ENCODE results near the gene EYS.
"Not testable (repeated sequence)": the region's sequence is repeated elsewhere in the genome, so short reads cannot be mapped to it uniquely, and the experiment has no call there.

Gene EYS

GRCh38 chr6:65610746-65611145 lies 96.3 kb downstream of the EYS start:
- no peak for DNase-seq (ENCODE audit: low read depth)
- TF ChIP-seq CTCF (conservative IDR thresholded peaks at IDR 0.05; ENCODE audit: control insufficient read depth, insufficient read depth, low read depth, low read length) = no peak
- H3K4me3 ChIP-seq (ENCODE audit: control insufficient read depth, low read depth, low read length) = no peak overlapping the region

- no peak for DNase-seq (ENCODE audit: low read depth)
- no peak for TF ChIP-seq CTCF (conservative IDR thresholded peaks at IDR 0.05; ENCODE audit: control insufficient read depth, insufficient read depth, low read depth, low read length)
- no peak overlapping the region for H3K4me3 ChIP-seq (ENCODE audit: control insufficient read depth, low read depth, low read length)
Measured at GRCh38 chr6:65595540-65595939, 111.5 kb downstream of the EYS start.

GRCh38 chr6:65570340-65570739 lies 136.7 kb downstream of the EYS start:
- no peak for DNase-seq (ENCODE audit: low read depth)
- TF ChIP-seq CTCF (conservative IDR thresholded peaks at IDR 0.05; ENCODE audit: control insufficient read depth, insufficient read depth, low read depth, low read length) = no peak

GRCh38 chr6:65569505-65569904 lies 137.5 kb downstream of the EYS start:
- TF ChIP-seq CTCF (conservative IDR thresholded peaks at IDR 0.05; ENCODE audit: control insufficient read depth, insufficient read depth, low read depth, low read length) = no peak
- H3K4me3 ChIP-seq (ENCODE audit: control insufficient read depth, low read depth, low read length) = no peak overlapping the region
- DNase-seq (ENCODE audit: low read depth) = no peak

More at GRCh38 chr6:65570340-65570739, 136.7 kb downstream of the EYS start:
- H3K4me3 ChIP-seq (ENCODE audit: control insufficient read depth, low read depth, low read length) = no peak overlapping the region

- DNase-seq (ENCODE audit: low read depth); H3K4me3 ChIP-seq (ENCODE audit: control insufficient read depth, low read depth, low read length): not testable (repeated sequence)
Measured at GRCh38 chr6:65569056-65569455, 138.0 kb downstream of the EYS start.

GRCh38 chr6:65566117-65566516 lies 140.9 kb downstream of the EYS start:
- no peak overlapping the region for H3K4me3 ChIP-seq (ENCODE audit: control insufficient read depth, low read depth, low read length)
- DNase-seq (ENCODE audit: low read depth) = no peak
- no peak for TF ChIP-seq CTCF (conservative IDR thresholded peaks at IDR 0.05; ENCODE audit: control insufficient read depth, insufficient read depth, low read depth, low read length)

GRCh38 chr6:65558071-65558470 lies 149.0 kb downstream of the EYS start:
- no peak for DNase-seq (ENCODE audit: low read depth)
- H3K4me3 ChIP-seq (ENCODE audit: control insufficient read depth, low read depth, low read length) = no peak overlapping the region
- TF ChIP-seq CTCF (conservative IDR thresholded peaks at IDR 0.05; ENCODE audit: control insufficient read depth, insufficient read depth, low read depth, low read length) = no peak

All from fibroblast of mammary gland (primary cell).